A673 (cell line): Measurements from ENCODE around the gene FSIP1. TPM values are rescaled to one million over a fixed set of nuclear protein-coding genes. Genes with fewer than 3 reads are reported as not detected.

Experiments
- BruUV-seq: library from RNA; stranded (reverse); fragments of 400-500 nt; replicated peaks from 2 replicates; lab custom pipeline; 2021; lab: Mats Ljungman, UMichigan
- CTCF ChIA-PET: fragments of 300-600 bp; sonication (Branson Sonifier 250); formaldehyde crosslinking; loops from one replicate; lab custom pipeline; 2022; ENCODE audit warnings: antibody characterized with exemption; lab: Charles Lee
- POLR2A ChIA-PET: fragments of 300-600 bp; sonication (Branson Sonifier 250); formaldehyde crosslinking; loops from one replicate; lab custom pipeline; 2022; ENCODE audit warnings: antibody characterized with exemption; ENCODE audit not compliant: low non-redundant PET; lab: Charles Lee
- DNase-seq: peaks from one replicate; pipeline ENCODE4 v3.0.0-alpha.2; 2015; ENCODE audit warnings: low spot score
- H3K27ac ChIP-seq: fragments of 200-600 bp; sonication (generic); 2 replicates; pipeline ENCODE4 v1.5.1; 2016; ENCODE audit warnings: mixed run types, low read depth, mild to moderate bottlenecking, mixed read lengths, antibody characterized with exemption, low read length; ENCODE audit not compliant: poor library complexity, severe bottlenecking
- H3K27me3 ChIP-seq: fragments of 200-600 bp; sonication (generic); replicated peaks from 2 replicates; pipeline ENCODE4 v1.6.1; 2017; ENCODE audit warnings: mixed run types, low read depth, mild to moderate bottlenecking, mixed read lengths, antibody characterized with exemption, low read length; ENCODE audit not compliant: insufficient read depth, poor library complexity
- H3K36me3 ChIP-seq: fragments of 200-600 bp; sonication (generic); 2 replicates; pipeline ENCODE4 v1.6.1; 2016; ENCODE audit warnings: mixed run types, mild to moderate bottlenecking, mixed read lengths, antibody characterized with exemption, low read length; ENCODE audit not compliant: insufficient read depth, poor library complexity, severe bottlenecking
- H3K4me1 ChIP-seq: fragments of 200-600 bp; sonication (generic); 2 replicates; pipeline ENCODE4 v1.6.1; 2017; ENCODE audit warnings: mixed run types, mild to moderate bottlenecking, mixed read lengths, antibody characterized with exemption, low read length; ENCODE audit not compliant: insufficient read depth, poor library complexity, severe bottlenecking
- H3K4me3 ChIP-seq: fragments of 200-600 bp; sonication (generic); 2 replicates; pipeline ENCODE4 v1.5.1; 2016; ENCODE audit warnings: low read depth, mixed run types, mild to moderate bottlenecking, mixed read lengths, low read length; ENCODE audit not compliant: poor library complexity, severe bottlenecking
- H3K9me3 ChIP-seq: fragments of 200-600 bp; sonication (generic); 2 replicates; pipeline ENCODE4 v1.6.1; 2016; ENCODE audit warnings: mixed run types, low read depth, mild to moderate bottlenecking, mixed read lengths, antibody characterized with exemption, low read length; ENCODE audit not compliant: poor library complexity, severe bottlenecking
- EZH2 ChIP-seq: fragments of 200-600 bp; sonication (generic); IDR thresholded peaks from 2 replicates; pipeline ENCODE4 v1.6.1; 2017; ENCODE audit warnings: borderline replicate concordance, low read depth, mild to moderate bottlenecking, mixed read lengths, antibody characterized with exemption, low read length; ENCODE audit not compliant: poor library complexity, severe bottlenecking
- intact Hi-C: fragments of 100-400 bp; cut with micrococcal nuclease; formaldehyde crosslinking; loops from one replicate; pipeline ENCODE4 v1.10.0; 2022; ENCODE audit not compliant: unreplicated experiment
- total RNA-seq: library from RNA; stranded (reverse); gene quantifications from 2 replicates; pipeline ENCODE4 v1.2.3, GENCODE V29; 2021
- TF ChIP-seq, protein P1 (sequence below): fragments of 300-800, 200-600 bp; sonication (generic); conservative IDR thresholded peaks from 2 replicates; pipeline ENCODE4 v1.5.1; 2017; ENCODE audit warnings: low read depth, mild to moderate bottlenecking, antibody characterized with exemption, low read length, moderate library complexity, mixed read lengths

The FSIP1 gene
- total RNA-seq, 1 experiment from 2014 or later: 0.37 TPM

DNA sequence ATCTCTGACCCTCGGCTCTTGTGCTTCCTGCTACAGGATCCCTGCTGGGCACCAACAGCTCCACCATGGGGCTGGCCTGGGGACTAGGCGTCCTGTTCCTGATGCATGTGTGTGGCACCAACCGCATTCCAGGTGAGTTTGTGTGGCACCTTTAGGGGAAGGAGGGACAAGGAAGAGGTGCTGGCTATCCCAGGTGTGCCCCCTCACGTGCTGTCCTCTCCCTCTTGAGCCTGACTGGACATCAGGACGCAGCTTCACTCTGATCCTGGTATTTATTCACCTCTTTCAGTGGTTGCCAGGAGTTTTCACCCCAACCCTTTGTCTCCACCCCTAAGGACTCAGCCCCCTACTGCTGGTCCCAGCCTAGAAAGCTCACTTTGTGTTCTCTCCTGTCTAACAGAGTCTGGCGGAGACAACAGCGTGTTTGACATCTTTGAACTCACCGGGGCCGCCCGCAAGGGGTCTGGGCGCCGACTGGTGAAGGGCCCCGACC, 200.8 kb downstream of the FSIP1 start:
- peaks cover 7% of the 10 kb centered on the region for H3K4me1 ChIP-seq
- BruUV-seq: no TSS peak
- peaks cover 50% of the 10 kb centered on the region for H3K27me3 ChIP-seq
- TF ChIP-seq, protein P1, sequence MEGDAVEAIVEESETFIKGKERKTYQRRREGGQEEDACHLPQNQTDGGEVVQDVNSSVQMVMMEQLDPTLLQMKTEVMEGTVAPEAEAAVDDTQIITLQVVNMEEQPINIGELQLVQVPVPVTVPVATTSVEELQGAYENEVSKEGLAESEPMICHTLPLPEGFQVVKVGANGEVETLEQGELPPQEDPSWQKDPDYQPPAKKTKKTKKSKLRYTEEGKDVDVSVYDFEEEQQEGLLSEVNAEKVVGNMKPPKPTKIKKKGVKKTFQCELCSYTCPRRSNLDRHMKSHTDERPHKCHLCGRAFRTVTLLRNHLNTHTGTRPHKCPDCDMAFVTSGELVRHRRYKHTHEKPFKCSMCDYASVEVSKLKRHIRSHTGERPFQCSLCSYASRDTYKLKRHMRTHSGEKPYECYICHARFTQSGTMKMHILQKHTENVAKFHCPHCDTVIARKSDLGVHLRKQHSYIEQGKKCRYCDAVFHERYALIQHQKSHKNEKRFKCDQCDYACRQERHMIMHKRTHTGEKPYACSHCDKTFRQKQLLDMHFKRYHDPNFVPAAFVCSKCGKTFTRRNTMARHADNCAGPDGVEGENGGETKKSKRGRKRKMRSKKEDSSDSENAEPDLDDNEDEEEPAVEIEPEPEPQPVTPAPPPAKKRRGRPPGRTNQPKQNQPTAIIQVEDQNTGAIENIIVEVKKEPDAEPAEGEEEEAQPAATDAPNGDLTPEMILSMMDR: no peak
- TF ChIP-seq EZH2: no peak
- ChIA-PET CTCF (interaction anchor here (1.5 kb wide), 1 partner anchor 175 kb away, joined by 3 read pairs; no protein-coding TSS in a partner anchor), POLR2A (no interaction called here)
- H3K4me3 ChIP-seq: no peak overlapping the region
- H3K27ac ChIP-seq: no peak overlapping the region
- H3K9me3 ChIP-seq: no peaks in the 10 kb centered on the region
- intact Hi-C loops: loop anchor here (5.0 kb wide), 3 partner anchors 170 to 875 kb away; no protein-coding TSS in a partner anchor
- DNase-seq: no peak
- H3K36me3 ChIP-seq: no peaks in the 10 kb centered on the region

DNA sequence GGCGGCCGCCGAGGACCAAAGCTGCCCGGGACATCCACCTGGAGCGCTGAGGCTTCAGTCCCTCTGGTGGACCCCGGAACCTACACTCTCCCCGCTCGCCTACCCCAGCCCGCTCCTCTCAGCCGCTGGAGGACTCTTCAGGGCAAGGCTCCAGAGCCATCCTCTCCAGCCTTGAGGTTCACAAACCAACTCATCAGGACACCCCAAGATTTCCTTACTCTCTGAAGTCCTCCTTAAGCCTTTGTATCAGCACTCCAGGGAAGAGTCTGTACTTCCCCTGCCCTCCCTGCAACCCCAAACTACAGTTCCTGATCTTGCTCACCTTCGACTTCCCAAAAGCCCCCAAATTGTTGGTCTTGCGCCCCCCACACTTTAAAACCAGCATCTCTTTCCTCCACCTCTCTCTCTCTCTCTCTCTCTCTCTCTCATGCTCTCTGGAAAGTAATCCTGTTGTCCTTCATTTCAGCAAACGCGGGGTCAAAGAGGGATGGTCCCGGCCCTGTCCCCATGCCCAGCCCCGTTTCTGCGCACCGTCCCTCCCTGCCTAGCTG, 201.3 kb downstream of the FSIP1 start:
- peaks cover 7% of the 10 kb centered on the region for H3K4me1 ChIP-seq
- no TSS peak for BruUV-seq
- TF ChIP-seq EZH2: no peak
- TF ChIP-seq, protein P1: no peak
- H3K27me3 ChIP-seq: peaks cover 54% of the 10 kb centered on the region
- no peak for DNase-seq
- H3K9me3 ChIP-seq: no peaks in the 10 kb centered on the region
- H3K4me3 ChIP-seq: peak overlapping the region; percentile 40
- intact Hi-C loops: loop anchor here (5.0 kb wide), 3 partner anchors 171 to 874 kb away; no protein-coding TSS in a partner anchor
- ChIA-PET CTCF (interaction anchor here (1.5 kb wide), 1 partner anchor 175 kb away, joined by 3 read pairs; no protein-coding TSS in a partner anchor), POLR2A (interaction anchor here (0.6 kb wide), 1 partner anchor 408 kb away, joined by 5 read pairs; no protein-coding TSS in a partner anchor)
- no peaks in the 10 kb centered on the region for H3K36me3 ChIP-seq
- H3K27ac ChIP-seq: no peak overlapping the region

DNA sequence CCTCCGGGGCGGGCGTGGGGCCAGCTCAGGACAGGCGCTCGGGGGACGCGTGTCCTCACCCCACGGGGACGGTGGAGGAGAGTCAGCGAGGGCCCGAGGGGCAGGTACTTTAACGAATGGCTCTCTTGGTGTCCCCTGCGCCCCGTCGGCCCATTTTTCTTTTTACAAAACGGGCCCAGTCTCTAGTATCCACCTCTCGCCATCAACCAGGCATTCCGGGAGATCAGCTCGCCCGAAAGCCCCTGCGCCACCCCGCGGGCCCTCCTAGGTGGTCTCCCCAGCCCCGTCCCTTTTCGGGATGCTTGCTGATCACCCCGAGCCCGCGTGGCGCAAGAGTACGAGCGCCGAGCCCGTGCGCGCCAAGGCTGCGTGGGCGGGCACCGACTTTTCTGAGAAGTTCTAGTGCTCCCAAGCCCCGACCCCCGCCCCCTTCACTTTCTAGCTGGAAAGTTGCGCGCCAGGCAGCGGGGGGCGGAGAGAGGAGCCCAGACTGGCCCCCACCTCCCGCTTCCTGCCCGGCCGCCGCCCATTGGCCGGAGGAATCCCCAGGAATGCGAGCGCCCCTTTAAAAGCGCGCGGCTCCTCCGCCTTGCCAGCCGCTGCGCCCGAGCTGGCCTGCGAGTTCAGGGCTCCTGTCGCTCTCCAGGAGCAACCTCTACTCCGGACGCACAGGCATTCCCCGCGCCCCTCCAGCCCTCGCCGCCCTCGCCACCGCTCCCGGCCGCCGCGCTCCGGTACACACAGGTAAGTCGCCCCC, 202.0 kb downstream of the FSIP1 start, which contains the start of gene THBS1:
THBS1 (plus strand) TSS at position 595 of the 757 bp plus-strand sequence. CDS start 779 bp downstream, outside the sequence.
- CTCF ChIA-PET: interaction anchor here (1.1 to 1.5 kb wide), 3 partner anchors 176 to 873 kb away, joined by 3 to 7 read pairs (median 4); no protein-coding TSS in a partner anchor

More for the DNA sequence above, 202.0 kb downstream of the FSIP1 start, which contains the start of gene THBS1:
- no TSS peak for BruUV-seq
- Histone ChIP-seq H3K9me3 (no peaks in the 10 kb centered on the region), H3K27me3 (peaks cover 60% of the 10 kb centered on the region), H3K27ac (no peak within 1 kb of the TSS), H3K36me3 (no peaks in the 10 kb centered on the region), H3K4me1 (peaks cover 7% of the 10 kb centered on the region), H3K4me3 (peak within 1 kb of the TSS; percentile 40)
- peak; percentile 47 for DNase-seq
- POLR2A ChIA-PET: interaction anchor here (0.5 to 0.7 kb wide), 3 partner anchors 112 to 783 kb away, joined by 3 to 5 read pairs (median 3); no protein-coding TSS in a partner anchor
- intact Hi-C loops: loop anchor here (1.0 to 5.0 kb wide), 4 partner anchors 172 to 873 kb away; no protein-coding TSS in a partner anchor
- TF ChIP-seq EZH2: peak; percentile 51
- TF ChIP-seq, protein P1: no peak
